A172 (cell line): ENCODE data around the gene DPPA2. TPM values are rescaled to one million over a fixed set of nuclear protein-coding genes. Genes with fewer than 3 reads are reported as not detected.
"Not testable (repeated sequence)": the region's sequence is repeated elsewhere in the genome, so short reads cannot be mapped to it uniquely, and the experiment has no call there.

Experiments used
- DNase-seq: peaks from one replicate; pipeline ENCODE4 v3.0.0-alpha.2; 2015; ENCODE audit warnings: low spot score
- total RNA-seq: library from RNA; depleted of rRNA; stranded (reverse); fragments of >200 nt; shearing (Covaris generic); gene quantifications from 2 replicates; pipeline ENCODE4 v1.2.3, GENCODE V29; 2014; rRNA removed

The DPPA2 gene
- not detected in 2 replicates for total RNA-seq

DNA sequence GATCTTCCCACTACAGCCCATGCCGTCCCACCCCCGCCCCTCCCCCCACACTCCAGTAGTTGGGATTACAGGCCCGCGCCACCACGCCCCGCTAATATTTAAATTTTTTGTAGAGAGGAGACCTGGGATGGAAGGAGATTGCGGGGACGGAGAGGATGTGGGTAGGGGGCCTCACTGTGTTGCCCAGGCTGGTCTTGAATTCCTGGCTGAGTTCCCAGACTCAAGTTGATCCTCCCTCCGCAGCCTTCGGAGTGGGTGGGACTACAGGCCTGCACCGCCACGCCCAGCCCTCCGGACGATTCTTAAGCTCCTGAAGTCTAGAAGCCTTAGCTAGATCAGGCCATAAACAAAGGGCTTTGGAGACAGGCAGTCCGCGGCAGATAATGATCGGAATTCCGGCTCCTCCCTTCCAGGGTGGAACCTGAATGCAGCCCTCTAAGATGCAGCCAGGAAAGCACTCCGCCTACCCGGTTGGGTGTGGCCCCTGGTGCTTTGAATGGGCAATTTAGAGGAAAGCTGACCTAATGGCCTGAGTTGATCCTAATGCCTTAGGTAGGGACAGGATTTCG is at the start of gene DPPA2:
Gene DPPA2 (minus strand): TSS at position 356 of the 569 bp plus-strand sequence. CDS start 1,975 bp downstream, outside the sequence.
- no peak for DNase-seq

DNA sequence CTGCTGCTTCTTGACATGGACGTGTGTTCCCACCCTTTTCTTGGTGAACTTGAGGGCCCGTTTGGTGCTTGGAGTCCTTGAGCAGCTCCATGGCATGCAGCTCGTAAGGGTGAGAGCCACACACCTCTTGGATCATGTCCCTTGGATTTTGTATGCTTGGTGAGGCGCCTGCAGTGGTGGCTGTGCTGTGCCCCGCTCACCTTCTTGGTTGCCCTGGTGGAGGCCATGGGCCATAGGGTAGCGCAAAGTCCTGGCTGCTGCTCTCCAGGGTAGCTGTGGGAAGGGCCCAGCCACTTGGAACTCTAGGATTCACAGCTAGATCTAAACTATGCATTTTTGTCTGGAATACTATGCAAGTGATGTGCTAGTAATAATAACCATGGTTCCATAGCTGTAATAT is 47.8 kb upstream of the DPPA2 start:
- DNase-seq = no peak

DNA sequence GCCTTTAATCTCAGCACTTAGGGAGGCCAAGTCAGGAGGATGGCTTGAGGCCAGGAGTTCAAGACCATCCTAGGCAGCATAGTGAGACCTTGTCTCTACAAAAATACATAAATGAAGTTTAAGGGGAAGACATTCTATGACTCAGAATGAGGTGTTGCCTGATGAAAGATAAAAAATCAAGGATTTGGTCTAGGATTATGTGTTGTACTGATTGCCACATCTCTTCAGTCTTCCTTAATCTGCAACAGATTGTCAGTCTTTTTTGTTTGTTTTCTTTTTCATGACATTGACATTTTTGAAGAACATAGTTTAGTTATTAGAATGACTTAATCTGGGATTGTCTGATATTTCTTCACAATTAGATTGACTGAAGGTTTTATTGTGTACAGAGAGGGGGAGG is 47.3 kb upstream of the DPPA2 start:
- no peak for DNase-seq

- no peak for DNase-seq
Measured at GRCh38 chr3:109362823-109363222, 46.5 kb upstream of the DPPA2 start.

DNA sequence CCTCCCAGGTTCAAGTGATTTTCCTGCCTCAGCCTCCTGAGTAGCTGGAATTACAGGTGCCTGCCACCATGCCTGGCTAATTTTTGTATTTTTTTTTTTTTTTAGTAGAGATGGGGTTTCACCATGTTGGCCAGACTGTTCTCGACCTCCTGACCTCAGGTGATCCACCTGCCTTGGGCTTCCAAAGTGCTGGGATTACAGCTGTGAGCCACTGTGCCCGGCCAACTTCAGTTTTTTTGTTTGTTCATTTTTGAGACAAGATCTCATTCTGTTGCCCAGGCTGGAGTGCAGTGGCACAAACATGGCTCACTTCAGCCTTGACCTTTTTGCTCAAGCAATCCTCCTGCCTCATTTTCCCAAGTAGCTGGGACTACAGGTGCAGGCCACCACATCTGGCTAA is 42.5 kb upstream of the DPPA2 start:
- not testable (repeated sequence) for DNase-seq

GRCh38 chr3:109356442-109357155 is 40.3 kb upstream of the DPPA2 start:
- no peak for DNase-seq

DNA sequence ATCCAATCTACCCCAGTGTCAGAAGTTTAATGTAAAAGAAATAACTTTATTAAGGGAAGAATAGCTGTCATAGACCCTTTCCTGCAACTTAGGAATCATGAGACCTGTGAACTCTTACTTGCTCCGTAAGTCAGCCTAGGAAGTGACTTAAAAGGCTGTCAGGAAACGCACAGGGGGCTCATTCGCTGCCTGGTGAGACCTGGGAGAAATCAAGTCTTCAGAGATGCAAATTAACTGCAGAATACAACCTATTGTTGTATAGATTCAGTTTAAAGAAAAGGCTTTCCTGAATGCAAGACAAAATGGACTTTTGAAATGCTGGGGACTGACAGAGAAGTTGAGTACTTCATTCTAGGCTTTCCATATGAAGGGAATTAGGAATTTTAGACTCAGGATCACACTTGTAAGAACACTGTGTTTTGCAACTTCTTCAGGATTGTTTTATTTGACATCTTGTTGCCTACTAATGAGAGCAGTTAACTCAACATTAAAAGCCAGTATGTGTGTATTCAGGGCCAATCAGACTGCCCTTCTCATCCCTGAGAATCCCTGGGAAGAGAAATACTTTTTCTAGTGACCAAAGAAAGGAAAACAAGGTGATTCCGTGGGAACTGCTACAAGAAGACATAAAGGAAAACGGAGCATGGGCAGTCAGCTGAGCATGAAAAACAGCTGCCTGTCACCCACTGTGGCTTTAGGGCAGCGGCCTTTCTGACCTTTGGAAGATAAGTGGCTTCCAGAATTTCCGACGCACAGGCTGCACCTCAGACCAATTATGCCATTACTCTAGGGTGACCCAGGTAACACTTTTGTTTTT is 39.5 kb upstream of the DPPA2 start:
- no peak for DNase-seq

- DNase-seq = no peak
Measured at GRCh38 chr3:109353057-109353456, 36.7 kb upstream of the DPPA2 start.

DNA sequence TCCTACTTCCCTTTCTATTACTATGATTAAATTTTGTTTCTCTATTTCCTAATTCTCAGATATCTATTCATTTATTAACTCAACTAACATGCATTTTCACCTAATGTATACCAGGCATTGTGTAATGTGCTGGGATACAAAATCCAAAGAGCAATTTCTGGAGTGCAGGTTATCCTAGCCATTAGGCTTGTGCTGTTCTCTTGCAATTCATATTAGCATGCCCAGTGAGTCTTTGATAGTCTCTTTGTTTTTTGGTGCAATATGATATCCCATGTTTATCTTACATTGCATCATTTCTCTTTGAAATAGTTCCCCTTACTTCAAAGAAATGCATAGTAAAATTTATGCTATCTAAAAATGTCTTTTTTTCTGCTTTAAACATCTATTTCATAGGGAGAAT is 34.9 kb upstream of the DPPA2 start:
- no peak for DNase-seq

DNA sequence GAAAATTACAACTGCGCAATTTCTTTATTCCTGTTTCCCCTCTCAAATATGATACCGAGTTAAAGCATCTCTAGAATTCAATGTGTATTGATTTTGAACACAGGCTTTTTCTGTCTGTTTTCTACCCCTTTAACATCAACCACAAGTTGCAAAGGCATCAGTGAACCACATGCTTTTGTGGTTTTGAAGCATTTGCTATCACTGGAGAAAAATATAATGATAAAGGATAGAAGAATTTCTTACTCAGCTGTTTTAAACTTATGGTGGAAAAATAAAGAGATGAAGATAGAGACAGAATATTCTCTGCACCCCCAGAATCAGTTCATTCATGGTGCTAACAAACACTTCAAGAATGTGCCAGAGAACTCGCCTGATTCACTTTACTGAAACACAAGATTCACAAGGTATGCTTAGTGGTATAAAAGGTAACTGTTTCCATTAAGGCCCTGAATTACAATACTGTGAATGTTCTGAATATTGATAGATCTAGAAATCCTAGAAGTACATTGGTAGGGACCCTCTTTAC is 30.5 kb upstream of the DPPA2 start:
- DNase-seq = peak; percentile 13

GRCh38 chr3:109346099-109346498 is 29.8 kb upstream of the DPPA2 start:
- DNase-seq = no peak

DNA sequence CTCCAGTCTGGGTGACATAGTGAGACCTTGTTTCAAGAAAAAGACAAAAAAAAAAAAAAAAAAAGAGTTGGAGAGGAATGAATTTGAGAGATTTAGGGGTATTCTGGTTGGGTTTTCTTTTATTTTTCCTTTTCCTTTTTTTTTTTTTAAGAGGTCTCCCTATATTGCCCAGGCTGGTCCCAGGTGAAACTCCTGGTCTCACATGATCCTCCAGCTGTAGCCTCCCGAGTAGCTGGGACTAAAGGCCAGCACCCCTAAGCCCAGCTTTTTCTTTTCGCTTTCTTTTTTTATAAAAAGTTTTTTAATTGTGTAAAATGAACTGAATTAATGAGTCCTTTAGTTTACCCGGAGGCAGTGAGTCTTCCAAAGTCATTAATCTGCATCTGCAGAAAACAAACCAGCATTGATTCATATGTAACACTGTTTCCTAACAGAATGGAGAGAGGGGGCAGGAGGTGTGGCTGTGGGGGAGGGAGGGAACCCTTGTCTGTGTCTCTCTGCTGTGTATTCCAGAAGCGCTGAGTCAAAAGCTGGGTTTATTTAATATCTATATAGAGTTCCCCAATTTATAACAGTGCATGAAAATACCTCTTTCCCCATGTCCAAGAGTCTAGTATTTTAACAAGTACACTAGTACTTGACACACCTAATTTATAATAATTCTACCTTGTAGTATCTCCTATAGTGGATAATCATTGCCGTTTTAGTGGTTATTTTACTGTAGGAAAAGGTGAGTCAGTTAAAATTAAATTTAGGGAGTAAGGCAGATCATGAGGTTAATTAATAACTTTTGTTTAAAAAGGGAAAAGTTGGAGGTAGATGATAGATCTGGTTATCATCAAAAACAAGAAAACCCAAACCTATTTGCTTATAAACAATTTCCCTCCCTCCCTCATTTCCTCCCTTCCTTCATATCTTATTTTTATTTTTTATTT is 23.7 kb upstream of the DPPA2 start:
- no peak for DNase-seq

DNA sequence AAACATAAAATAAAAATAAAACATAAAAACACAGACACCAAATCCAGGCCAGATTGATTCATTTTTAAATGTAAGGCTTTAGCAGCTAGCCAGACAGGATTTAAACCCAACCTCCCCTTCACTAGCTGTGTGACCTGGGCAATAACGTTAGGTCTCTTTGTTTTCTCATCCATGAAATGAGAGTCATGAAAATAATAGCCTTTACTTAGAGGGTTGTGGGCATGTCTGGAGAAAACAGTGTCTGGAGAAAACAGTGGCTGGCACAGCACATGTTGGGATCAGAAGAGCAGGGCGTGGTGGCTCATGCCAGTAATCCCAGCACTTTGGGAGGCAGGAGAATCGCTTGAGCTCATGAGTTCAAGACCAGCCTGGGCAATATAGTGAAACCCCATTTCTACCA is 22.9 kb upstream of the DPPA2 start:
- DNase-seq = no peak

DNA sequence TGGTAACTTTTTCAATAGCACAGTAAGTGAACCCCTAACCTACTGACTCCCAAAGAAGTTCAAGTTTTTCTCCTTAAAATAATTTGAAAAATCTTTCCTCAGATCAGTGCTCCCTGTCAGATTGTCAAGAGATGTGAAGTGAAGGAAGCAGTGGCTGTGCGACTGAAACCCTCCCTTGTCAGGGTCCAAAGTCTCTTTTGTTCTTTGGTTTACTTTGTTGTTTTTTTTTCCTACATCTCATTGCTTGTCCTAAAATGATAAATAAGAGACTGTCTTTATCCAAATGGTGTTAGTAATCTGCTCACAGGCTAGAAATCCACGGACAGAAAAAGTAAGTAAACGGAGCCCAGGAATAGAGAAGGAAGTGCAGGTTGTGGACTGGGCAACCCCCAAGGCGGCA is 22.0 kb upstream of the DPPA2 start:
- DNase-seq = no peak

DNA sequence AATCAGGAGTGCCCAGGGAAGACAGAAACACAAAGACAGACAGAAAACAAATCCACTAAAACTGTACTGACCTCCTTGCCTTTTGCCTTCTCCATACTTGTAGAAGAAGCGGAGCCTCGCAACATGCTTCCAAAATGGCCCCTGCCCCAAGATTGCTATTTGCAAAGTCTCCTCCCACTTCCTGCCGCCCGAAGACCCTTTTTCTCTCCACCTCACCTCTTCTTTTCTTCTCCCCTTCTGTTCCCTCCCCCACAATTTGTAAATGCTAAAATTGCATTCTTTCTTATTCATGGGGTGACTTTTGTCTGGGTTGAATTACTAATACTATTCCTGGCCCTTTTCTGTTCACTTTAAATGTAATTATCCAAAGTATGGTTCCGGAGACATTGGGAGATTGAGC is 21.1 kb upstream of the DPPA2 start, which contains the start of gene DPPA4:
Gene DPPA4 (minus strand): TSS at position 154 of the 400 bp plus-strand sequence. CDS start 29 bp downstream, at position 125.
- DNase-seq = no peak

- no peak for DNase-seq
Measured at GRCh38 chr3:109336291-109336861, 20.1 kb upstream of the DPPA2 start.

- no peak for DNase-seq
Measured at GRCh38 chr3:109334572-109334971, 18.3 kb upstream of the DPPA2 start.

- DNase-seq = no peak
Measured at GRCh38 chr3:109331692-109332091, 15.4 kb upstream of the DPPA2 start.

- no peak for DNase-seq
Measured at GRCh38 chr3:109330405-109330804, 14.1 kb upstream of the DPPA2 start.

GRCh38 chr3:109328202-109328601 is 11.9 kb upstream of the DPPA2 start:
- DNase-seq = no peak

DNA sequence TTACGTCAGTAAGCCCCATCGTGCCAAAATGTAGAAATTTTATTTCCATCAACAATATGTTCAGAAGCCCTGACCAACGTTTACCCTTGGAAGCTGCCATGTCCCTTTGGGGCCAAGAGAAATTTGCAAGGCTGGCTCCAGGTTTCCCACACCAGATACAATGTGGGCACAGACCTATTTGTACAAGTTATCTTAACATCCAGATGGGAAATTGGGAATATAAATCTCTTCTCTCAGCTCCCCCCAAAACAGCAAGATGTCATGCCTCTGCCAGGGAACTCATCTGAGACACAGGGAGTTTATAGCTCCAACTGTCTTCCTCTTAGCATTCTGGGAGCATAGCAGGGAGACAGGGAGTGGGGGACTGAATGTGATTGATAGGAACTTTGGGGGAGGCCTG is 9.3 kb upstream of the DPPA2 start:
- DNase-seq = no peak
